Endothelial cell (in vitro differentiated cells): Measurements from ENCODE around the gene PNLIPRP2. TPM values are rescaled to one million over a fixed set of nuclear protein-coding genes. Genes with fewer than 3 reads are reported as not detected.

ENCODE experiments used
- DNase-seq: peaks from one replicate; pipeline ENCODE4 v3.0.0; 2021; ENCODE audit warnings: low spot score
- H3K27ac Mint-ChIP-seq: one replicate; pipeline ENCODE4 v1.8.0; 2021; ENCODE audit warnings: mixed read lengths, inconsistent platforms; ENCODE audit not compliant: unreplicated experiment
- H3K27me3 Mint-ChIP-seq: one replicate; pipeline ENCODE4 v1.8.0; 2021; ENCODE audit warnings: mild to moderate bottlenecking, moderate library complexity, mixed read lengths, inconsistent platforms; ENCODE audit not compliant: unreplicated experiment
- H3K36me3 Mint-ChIP-seq: one replicate; pipeline ENCODE4 v1.8.0; 2021; ENCODE audit warnings: mild to moderate bottlenecking, low read depth, mixed read lengths, inconsistent platforms; ENCODE audit not compliant: unreplicated experiment
- H3K4me1 Mint-ChIP-seq: one replicate; pipeline ENCODE4 v1.8.0; 2021; ENCODE audit warnings: mild to moderate bottlenecking, mixed read lengths, inconsistent platforms; ENCODE audit not compliant: unreplicated experiment
- H3K4me3 Mint-ChIP-seq: one replicate; pipeline ENCODE4 v1.8.0; 2021; ENCODE audit warnings: mild to moderate bottlenecking, mixed read lengths, inconsistent platforms; ENCODE audit not compliant: unreplicated experiment
- H3K9me3 Mint-ChIP-seq: one replicate; pipeline ENCODE4 v1.8.0; 2021; ENCODE audit warnings: mixed read lengths, inconsistent platforms; ENCODE audit not compliant: unreplicated experiment
- long read RNA-seq: library from polyadenylated mRNA; unstranded; transcript quantifications from one replicate; pipeline ENCODE4 v2.0.0, GENCODE V29; 2020; ENCODE audit not compliant: unreplicated experiment
- total RNA-seq: library from RNA; stranded (reverse); fragmentation: NEBNext Ultra II Directional; extraction: Animal tissue kit (Norgen Biotek cat#: 25700); gene quantifications from one replicate; pipeline ENCODE4 v1.2.1, GENCODE V29; 2021; ENCODE audit not compliant: unreplicated experiment
- TF ChIP-seq, protein P1 (sequence below): fragments of 200-600 bp; sonication (generic); IDR thresholded peaks from one replicate; pipeline ENCODE4 v1.5.0; 2021; ENCODE audit warnings: antibody characterized with exemption; ENCODE audit not compliant: unreplicated experiment

PNLIPRP2 gene
- total RNA-seq, result not detected
- long read RNA-seq, result 0 reads

DNA sequence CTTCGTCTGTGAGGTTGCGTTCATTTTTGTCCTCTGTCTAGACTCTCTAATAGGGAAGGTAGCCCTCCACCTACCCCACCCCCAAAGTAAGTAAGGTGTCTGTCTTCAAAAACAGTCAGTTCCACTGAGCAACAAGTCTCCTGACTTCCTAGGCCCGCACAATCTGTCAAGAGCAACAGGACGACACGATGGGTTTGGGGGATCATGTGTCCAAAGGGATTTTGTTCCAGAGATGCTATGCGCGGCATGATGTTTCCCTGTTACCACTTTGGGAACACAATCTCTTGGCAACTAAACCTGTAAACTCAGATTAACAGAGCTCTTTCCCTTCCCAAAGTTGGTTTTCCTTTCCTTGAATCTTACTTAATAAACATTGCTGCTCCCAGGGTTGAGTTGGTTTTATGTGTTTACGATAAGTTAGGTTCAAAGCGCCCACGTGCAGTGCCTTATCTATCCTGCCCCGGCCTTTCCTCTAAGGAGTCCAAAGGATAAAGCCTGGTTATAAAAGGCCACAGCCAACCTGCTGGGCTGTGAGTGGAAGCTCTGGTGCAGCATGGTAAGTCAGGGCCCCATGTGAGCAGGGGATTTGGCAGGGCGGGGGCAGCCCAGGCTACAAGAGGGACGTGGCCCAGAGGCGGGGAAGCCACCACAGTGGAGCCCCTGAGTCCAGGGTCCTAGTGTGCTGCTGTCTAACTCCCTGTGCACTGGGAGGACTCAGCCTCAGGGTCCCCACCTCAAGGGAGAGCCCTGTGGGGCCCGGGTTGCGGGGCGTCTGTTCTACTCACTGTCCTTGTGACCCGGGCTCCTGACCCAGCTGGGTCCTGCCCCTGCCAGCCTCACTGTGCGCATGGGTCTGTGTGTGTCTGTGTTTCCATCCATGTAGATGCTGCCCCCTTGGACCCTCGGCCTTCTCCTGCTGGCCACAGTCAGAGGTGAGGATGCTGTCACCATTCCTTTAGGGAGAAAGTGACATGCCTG is at the start of gene PNLIPRP2:
Gene PNLIPRP2 (plus strand): TSS at position 531 of the 978 bp plus-strand sequence.
- no peak for DNase-seq
- H3K9me3 Mint-ChIP-seq, result no peaks in the 10 kb centered on the region
- TF ChIP-seq, protein P1, sequence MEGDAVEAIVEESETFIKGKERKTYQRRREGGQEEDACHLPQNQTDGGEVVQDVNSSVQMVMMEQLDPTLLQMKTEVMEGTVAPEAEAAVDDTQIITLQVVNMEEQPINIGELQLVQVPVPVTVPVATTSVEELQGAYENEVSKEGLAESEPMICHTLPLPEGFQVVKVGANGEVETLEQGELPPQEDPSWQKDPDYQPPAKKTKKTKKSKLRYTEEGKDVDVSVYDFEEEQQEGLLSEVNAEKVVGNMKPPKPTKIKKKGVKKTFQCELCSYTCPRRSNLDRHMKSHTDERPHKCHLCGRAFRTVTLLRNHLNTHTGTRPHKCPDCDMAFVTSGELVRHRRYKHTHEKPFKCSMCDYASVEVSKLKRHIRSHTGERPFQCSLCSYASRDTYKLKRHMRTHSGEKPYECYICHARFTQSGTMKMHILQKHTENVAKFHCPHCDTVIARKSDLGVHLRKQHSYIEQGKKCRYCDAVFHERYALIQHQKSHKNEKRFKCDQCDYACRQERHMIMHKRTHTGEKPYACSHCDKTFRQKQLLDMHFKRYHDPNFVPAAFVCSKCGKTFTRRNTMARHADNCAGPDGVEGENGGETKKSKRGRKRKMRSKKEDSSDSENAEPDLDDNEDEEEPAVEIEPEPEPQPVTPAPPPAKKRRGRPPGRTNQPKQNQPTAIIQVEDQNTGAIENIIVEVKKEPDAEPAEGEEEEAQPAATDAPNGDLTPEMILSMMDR, result no peak
- no peak within 1 kb of the TSS for H3K4me3 Mint-ChIP-seq
- no peaks in the 10 kb centered on the region for H3K36me3 Mint-ChIP-seq
- H3K4me1 Mint-ChIP-seq, result no peaks in the 10 kb centered on the region
- H3K27me3 Mint-ChIP-seq, result no peaks in the 10 kb centered on the region
- H3K27ac Mint-ChIP-seq, result no peak within 1 kb of the TSS

DNA sequence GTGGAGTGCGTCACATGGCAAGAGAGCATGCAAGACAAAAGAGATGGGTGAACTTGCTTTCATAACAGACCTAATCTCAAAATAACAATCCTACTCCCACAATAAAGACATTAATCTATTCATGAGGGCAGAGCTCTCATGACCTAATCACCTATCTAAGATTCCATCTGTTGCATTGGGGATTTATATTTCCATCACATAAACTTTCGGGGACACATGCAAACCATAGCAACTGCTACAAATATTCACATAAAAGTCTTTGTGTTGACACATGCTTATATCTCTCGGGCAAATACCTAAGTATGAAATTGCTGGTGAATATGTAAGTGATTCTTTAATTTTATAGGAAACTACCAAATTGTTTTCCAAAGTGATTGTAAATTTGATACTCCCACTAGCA is 46.0 kb upstream of the PNLIPRP2 start:
- TF ChIP-seq, protein P1, result no peak
- DNase-seq, result no peak
- Mint-ChIP-seq H3K4me1 (no peaks in the 10 kb centered on the region), H3K4me3 (no peak overlapping the region), H3K27me3 (no peaks in the 10 kb centered on the region), H3K9me3 (no peaks in the 10 kb centered on the region), H3K27ac (no peak overlapping the region), H3K36me3 (no peaks in the 10 kb centered on the region)

DNA sequence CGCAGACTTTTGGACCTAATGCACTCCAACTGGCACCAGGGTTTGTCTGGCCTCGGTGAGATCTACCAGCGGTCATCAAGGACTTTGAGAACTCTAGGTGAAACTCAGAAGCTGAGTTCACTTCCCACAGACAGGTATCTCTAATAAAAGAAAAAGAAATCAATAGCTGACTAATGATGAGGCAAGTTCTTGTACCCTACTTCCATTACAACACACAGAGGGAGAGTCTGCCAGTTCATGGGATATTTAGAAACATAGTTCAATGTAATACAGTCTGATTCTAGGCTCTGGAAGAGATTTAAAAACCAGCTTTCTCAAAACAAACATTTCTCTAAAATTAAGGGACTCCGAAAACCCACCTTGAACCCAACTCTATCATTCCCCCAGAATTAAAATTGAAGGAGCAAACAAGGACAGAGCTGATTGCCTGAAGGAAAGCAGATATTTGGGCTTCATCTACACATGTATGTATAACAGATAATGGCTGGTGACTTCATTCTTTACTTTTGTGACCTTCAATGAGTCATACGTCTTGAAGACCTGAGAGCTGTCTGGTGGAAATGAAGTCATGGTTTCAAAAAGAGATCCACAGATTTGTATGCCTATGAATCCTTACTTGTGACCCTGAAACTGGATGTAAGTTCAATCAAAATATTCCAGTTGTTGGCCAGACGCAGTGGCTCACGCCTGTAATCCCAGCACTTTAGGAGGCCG is 32.7 kb upstream of the PNLIPRP2 start:
- H3K36me3 Mint-ChIP-seq, result no peaks in the 10 kb centered on the region
- peaks cover 6% of the 10 kb centered on the region for H3K27me3 Mint-ChIP-seq
- H3K4me3 Mint-ChIP-seq, result no peak overlapping the region
- no peak for DNase-seq
- no peaks in the 10 kb centered on the region for H3K4me1 Mint-ChIP-seq
- H3K27ac Mint-ChIP-seq, result no peak overlapping the region
- TF ChIP-seq, protein P1, result no peak
- H3K9me3 Mint-ChIP-seq, result no peaks in the 10 kb centered on the region

DNA sequence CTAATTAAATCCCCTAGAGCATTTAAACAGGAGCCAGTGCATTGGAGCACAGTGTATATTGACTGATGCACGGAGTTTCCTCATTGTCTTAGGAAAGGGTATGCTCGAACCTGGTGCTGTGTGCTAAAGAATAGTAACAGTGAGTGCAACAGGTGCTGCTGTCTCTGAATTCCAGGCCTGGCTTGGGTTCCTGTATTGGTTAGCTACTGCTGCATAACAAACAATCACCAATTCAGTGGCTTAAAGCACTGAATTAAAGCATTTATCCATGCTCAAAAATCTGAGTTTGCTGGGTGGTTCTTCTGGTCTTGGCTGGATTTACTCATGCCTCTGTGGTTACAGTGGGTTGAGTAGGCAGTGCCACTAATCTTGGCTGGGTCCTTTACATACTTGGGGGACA is 31.8 kb upstream of the PNLIPRP2 start:
- no peaks in the 10 kb centered on the region for H3K4me1 Mint-ChIP-seq
- TF ChIP-seq, protein P1, result no peak
- no peaks in the 10 kb centered on the region for H3K9me3 Mint-ChIP-seq
- H3K27ac Mint-ChIP-seq, result no peak overlapping the region
- peaks cover 6% of the 10 kb centered on the region for H3K27me3 Mint-ChIP-seq
- H3K4me3 Mint-ChIP-seq, result no peak overlapping the region
- DNase-seq, result no peak
- no peaks in the 10 kb centered on the region for H3K36me3 Mint-ChIP-seq
